Hypothalamus (tissue), 51 donors: ENCODE measurements around the gene DCAF11.
A peak's percentile ranks its signal among the peaks of the same experiment; 100 is the strongest.

Experiments used
- DNase-seq, 51 donors: peaks; one replicate each; lab custom pipeline; 2025; lab: John Stamatoyannopoulos, UW

Gene DCAF11

GRCh38 chr14:24136684-24137528 is 22.3 kb downstream of the DCAF11 start:
- no peak for DNase-seq

- no peak for DNase-seq
Observed at GRCh38 chr14:24137529-24138395, 23.2 kb downstream of the DCAF11 start.

- no peak for DNase-seq
Observed at GRCh38 chr14:24138396-24139271, 24.1 kb downstream of the DCAF11 start.

GRCh38 chr14:24139272-24139934 is 24.8 kb downstream of the DCAF11 start:
- DNase-seq = no peak

GRCh38 chr14:24141097-24141880 is 26.7 kb downstream of the DCAF11 start, which contains the start of gene EMC9:
EMC9 (minus strand) TSS chr14:24141591; CDS start chr14:24141304, 287 bp downstream.
- peak; percentile 82 to 100 (median 99) for DNase-seq

- no peak for DNase-seq
Observed at GRCh38 chr14:24143511-24143910, 28.9 kb downstream of the DCAF11 start.

- DNase-seq = no peak
Observed at GRCh38 chr14:24144451-24144850, 29.9 kb downstream of the DCAF11 start.

- no peak for DNase-seq
Observed at GRCh38 chr14:24145219-24145618, 30.6 kb downstream of the DCAF11 start.

GRCh38 chr14:24145690-24146452 is 31.3 kb downstream of the DCAF11 start:
- DNase-seq = no peak

- peak in 49 of 51 donors; percentile 58 to 94 (median 84) for DNase-seq
Observed at GRCh38 chr14:24146453-24146977, 31.9 kb downstream of the DCAF11 start, which contains the start of gene PSME2. PSME2 (minus strand) TSS chr14:24146610; CDS start chr14:24146581, 29 bp downstream.

GRCh38 chr14:24146978-24147760 is 32.6 kb downstream of the DCAF11 start, which contains the start of gene RNF31:
RNF31 (plus strand) TSS chr14:24147498; CDS start chr14:24147699, 201 bp downstream.
- DNase-seq = peak; percentile 76 to 99 (median 95)

- peak in 2 of 51 donors; percentile 53 to 54 for DNase-seq
Observed at GRCh38 chr14:24147761-24148428, 33.3 kb downstream of the DCAF11 start.

- DNase-seq = no peak
Observed at GRCh38 chr14:24149302-24149969, 34.9 kb downstream of the DCAF11 start.

- DNase-seq = no peak
Observed at GRCh38 chr14:24150061-24150460, 35.5 kb downstream of the DCAF11 start.

- DNase-seq = no peak
Observed at GRCh38 chr14:24150567-24150966, 36.0 kb downstream of the DCAF11 start.

- no peak for DNase-seq
Observed at GRCh38 chr14:24150993-24151392, 36.4 kb downstream of the DCAF11 start.
